HG03025 (cell line): ENCODE data around the gene KIAA0513.

Experiments used
- ATAC-seq: cut with Tn5 transposase; IDR thresholded peaks from one replicate; pipeline ENCODE4 v1.9.1; 2021; ENCODE audit warnings: mild to moderate bottlenecking, moderate library complexity; ENCODE audit not compliant: unreplicated experiment, low FRiP score

KIAA0513 gene

GRCh38 chr16:85084841-85085510 is 57.4 kb downstream of the KIAA0513 start:
- no peak for ATAC-seq

GRCh38 chr16:85085721-85086120 is 58.1 kb downstream of the KIAA0513 start:
- no peak for ATAC-seq

GRCh38 chr16:85086347-85087291 is 59.0 kb downstream of the KIAA0513 start:
- no peak for ATAC-seq

- no peak for ATAC-seq
These were observed 60.4 kb downstream of the KIAA0513 start for GRCh38 chr16:85087899-85088569.

GRCh38 chr16:85088570-85089199 is 61.1 kb downstream of the KIAA0513 start:
- ATAC-seq = no peak

GRCh38 chr16:85089525-85089924 is 61.9 kb downstream of the KIAA0513 start:
- no peak for ATAC-seq

- ATAC-seq = no peak
These were observed 62.6 kb downstream of the KIAA0513 start for GRCh38 chr16:85090181-85090580.

GRCh38 chr16:85090873-85091521 is 63.4 kb downstream of the KIAA0513 start:
- no peak for ATAC-seq

- no peak for ATAC-seq
These were observed 63.9 kb downstream of the KIAA0513 start for GRCh38 chr16:85091522-85091910.

- no peak for ATAC-seq
These were observed 64.7 kb downstream of the KIAA0513 start for GRCh38 chr16:85092309-85092708.

- ATAC-seq = no peak
These were observed 65.3 kb downstream of the KIAA0513 start for GRCh38 chr16:85092851-85093250.

GRCh38 chr16:85093705-85094104 is 66.1 kb downstream of the KIAA0513 start:
- ATAC-seq = no peak

- ATAC-seq = no peak
These were observed 66.7 kb downstream of the KIAA0513 start for GRCh38 chr16:85094176-85094805.

- no peak for ATAC-seq
These were observed 67.2 kb downstream of the KIAA0513 start for GRCh38 chr16:85094812-85095211.

GRCh38 chr16:85096921-85097320 is 69.3 kb downstream of the KIAA0513 start:
- no peak for ATAC-seq

- no peak for ATAC-seq
These were observed 71.0 kb downstream of the KIAA0513 start for GRCh38 chr16:85098565-85098964.

- ATAC-seq = no peak
These were observed 72.7 kb downstream of the KIAA0513 start for GRCh38 chr16:85100265-85100664.

GRCh38 chr16:85101956-85102630 is 74.5 kb downstream of the KIAA0513 start:
- no peak for ATAC-seq
